HL-60 (cell line): ENCODE measurements around the gene ABLIM1.

Experiments used
- DNase-seq, 2 experiments: peaks; one replicate each; pipeline ENCODE4 v3.0.0-alpha.2; 2010 to 2020; ENCODE audit warnings: low read depth in 1 of 2, low spot score in 1 of 2
- H3K27ac ChIP-seq: fragments of 250-450 bp; sonication (Bioruptor Pico); replicated peaks from 2 replicates; pipeline ENCODE4 v1.5.1; 2020; ENCODE audit warnings: mild to moderate bottlenecking, moderate library complexity
- H3K27me3 ChIP-seq: fragments of 250-450 bp; sonication (Bioruptor Pico); 2 replicates; pipeline ENCODE4 v1.5.1; 2021; ENCODE audit warnings: mild to moderate bottlenecking, moderate library complexity; ENCODE audit not compliant: insufficient read depth, poor library complexity, severe bottlenecking
- H3K4me3 ChIP-seq: replicated peaks from 2 replicates; pipeline ENCODE4 v1.5.1; 2011; ENCODE audit warnings: mild to moderate bottlenecking, control low read depth, low read length; ENCODE audit not compliant: insufficient read depth
- CTCF ChIP-seq: IDR thresholded peaks from one replicate; pipeline ENCODE4 v1.5.1; 2011; ENCODE audit warnings: low read length, control low read depth, inconsistent platforms; ENCODE audit not compliant: insufficient read depth
- GABPA ChIP-seq: IDR thresholded peaks from 2 replicates; pipeline ENCODE4 v1.6.1; 2012; ENCODE audit warnings: low read depth
- POLR2AphosphoS5 ChIP-seq: IDR thresholded peaks from 2 replicates; pipeline ENCODE4 v1.6.1; 2012; ENCODE audit warnings: low read depth
- REST ChIP-seq: IDR thresholded peaks from 2 replicates; pipeline ENCODE4 v1.6.1; 2012; ENCODE audit warnings: low read depth; ENCODE audit not compliant: insufficient replicate concordance
- SPI1 ChIP-seq: IDR thresholded peaks from 2 replicates; pipeline ENCODE4 v1.6.1; 2012; ENCODE audit warnings: low read depth, mild to moderate bottlenecking, borderline replicate concordance

The ABLIM1 gene

GRCh38 chr10:114513381-114513792 is 144.7 kb downstream of the ABLIM1 start:
- no peak for DNase-seq
- Histone ChIP-seq H3K27me3 (no peaks in the 10 kb centered on the region), H3K4me3 (no peak overlapping the region), H3K27ac (no peak overlapping the region)
- TF ChIP-seq CTCF (no peak), REST (no peak), SPI1 (no peak), POLR2AphosphoS5 (no peak), GABPA (no peak)

GRCh38 chr10:114511881-114512280 is 146.2 kb downstream of the ABLIM1 start:
- TF ChIP-seq REST, result no peak
- TF ChIP-seq CTCF, result no peak
- no peak for TF ChIP-seq POLR2AphosphoS5
- Histone ChIP-seq H3K27ac (no peak overlapping the region), H3K27me3 (no peaks in the 10 kb centered on the region), H3K4me3 (no peak overlapping the region)
- no peak for DNase-seq

- Histone ChIP-seq H3K27ac (no peak overlapping the region), H3K27me3 (no peaks in the 10 kb centered on the region), H3K4me3 (no peak overlapping the region)
- TF ChIP-seq REST (no peak), GABPA (no peak), SPI1 (no peak), CTCF (no peak), POLR2AphosphoS5 (no peak)
- DNase-seq, result no peak
These were observed 149.7 kb downstream of the ABLIM1 start for GRCh38 chr10:114508376-114508775.
